SK-N-SH treated with all-trans-retinoic acid at 6 μM for 48 hours (cell line): ENCODE results near the gene EYA4.
A peak's percentile ranks its signal among the peaks of the same experiment; 100 is the strongest.

Experiments
- ATAC-seq: fragments of 200-7000 bp; cut with Tn5 transposase; 3 replicates; pipeline ENCODE4 v1.9.1; 2020; ENCODE audit warnings: mild to moderate bottlenecking, moderate library complexity
- ARNTL ChIP-seq: fragments of 450-650 bp; formaldehyde crosslinking; IDR thresholded peaks from 2 replicates; pipeline ENCODE4 v1.5.0; 2020; ENCODE audit warnings: low read depth, mild to moderate bottlenecking, moderate library complexity, borderline replicate concordance
- BACH2 ChIP-seq: fragments of 250-450 bp; sonication (Bioruptor Pico); IDR thresholded peaks from 2 replicates; pipeline ENCODE4 v1.9.0; 2021; ENCODE audit warnings: mild to moderate bottlenecking, borderline replicate concordance
- CSDC2 ChIP-seq: fragments of 250-450 bp; sonication (Bioruptor Pico); IDR thresholded peaks from 2 replicates; pipeline ENCODE4 v1.5.0; 2020; ENCODE audit warnings: mild to moderate bottlenecking, moderate library complexity
- ESRRG ChIP-seq: fragments of 250-450 bp; sonication (Bioruptor Pico); IDR thresholded peaks from 2 replicates; pipeline ENCODE4 v1.6.1; 2021; ENCODE audit warnings: mild to moderate bottlenecking
- GLIS3 ChIP-seq: fragments of 250-450 bp; sonication (Bioruptor Pico); IDR thresholded peaks from 2 replicates; pipeline ENCODE4 v1.5.0; 2020; ENCODE audit warnings: mild to moderate bottlenecking, moderate library complexity
- ISL1 ChIP-seq: fragments of 250-450 bp; sonication (Bioruptor Pico); IDR thresholded peaks from 2 replicates; pipeline ENCODE4 v2.1.2; 2022; ENCODE audit warnings: mild to moderate bottlenecking, moderate library complexity
- OSR1 ChIP-seq: fragments of 250-450 bp; sonication (Bioruptor Pico); IDR thresholded peaks from 2 replicates; pipeline ENCODE4 v1.8.0; 2022; ENCODE audit warnings: moderate library complexity, mild to moderate bottlenecking, inconsistent platforms
- PPARA ChIP-seq: fragments of 250-450 bp; sonication (Bioruptor Pico); IDR thresholded peaks from 2 replicates; pipeline ENCODE4 v1.5.0; 2020; ENCODE audit warnings: mild to moderate bottlenecking, borderline replicate concordance
- RARB ChIP-seq: fragments of 250-450 bp; sonication (Bioruptor Pico); IDR thresholded peaks from 2 replicates; pipeline ENCODE4 v1.8.0; 2021; ENCODE audit warnings: mild to moderate bottlenecking, moderate library complexity
- SNAI2 ChIP-seq: fragments of 250-450 bp; sonication (Bioruptor Pico); IDR thresholded peaks from 2 replicates; pipeline ENCODE4 v1.5.0; 2020; ENCODE audit warnings: mild to moderate bottlenecking, moderate library complexity
- TCF4 ChIP-seq: fragments of 250-450 bp; sonication (Bioruptor Pico); IDR thresholded peaks from 2 replicates; pipeline ENCODE4 v1.8.0; 2021; ENCODE audit warnings: mild to moderate bottlenecking, moderate library complexity, borderline replicate concordance
- TOX ChIP-seq: fragments of 250-450 bp; sonication (Bioruptor Pico); IDR thresholded peaks from 2 replicates; pipeline ENCODE4 v1.8.0; 2021; ENCODE audit warnings: mild to moderate bottlenecking, moderate library complexity, borderline replicate concordance
- ZC3H10 ChIP-seq: fragments of 250-450 bp; sonication (Bioruptor Pico); IDR thresholded peaks from 2 replicates; pipeline ENCODE4 v1.5.1; 2021; ENCODE audit warnings: mild to moderate bottlenecking, moderate library complexity
- ZFP3 ChIP-seq: fragments of 250-450 bp; sonication (Bioruptor Pico); IDR thresholded peaks from 2 replicates; pipeline ENCODE4 v1.5.0; 2020; ENCODE audit warnings: mild to moderate bottlenecking, moderate library complexity
- ZNF70 ChIP-seq: fragments of 450-650 bp; formaldehyde crosslinking; IDR thresholded peaks from 2 replicates; pipeline ENCODE4 v1.5.0; 2020; ENCODE audit warnings: mild to moderate bottlenecking, moderate library complexity
- ZNF8 ChIP-seq: fragments of 450-650 bp; formaldehyde crosslinking; IDR thresholded peaks from 2 replicates; pipeline ENCODE4 v1.5.0; 2020; ENCODE audit warnings: mild to moderate bottlenecking, moderate library complexity
- TF ChIP-seq, protein P1 (sequence below): fragments of 250-450 bp; sonication (Bioruptor Pico); IDR thresholded peaks from 2 replicates; pipeline ENCODE4 v1.8.0; 2020; ENCODE audit warnings: mild to moderate bottlenecking, moderate library complexity, borderline replicate concordance
- TF ChIP-seq, protein P2 (sequence below): fragments of 250-450 bp; sonication (Bioruptor Pico); IDR thresholded peaks from 2 replicates; pipeline ENCODE4 v1.5.1; 2020; ENCODE audit warnings: low read depth, mild to moderate bottlenecking, moderate library complexity
- TF ChIP-seq, protein P3 (sequence below): fragments of 250-450 bp; sonication (Bioruptor Pico); IDR thresholded peaks from 2 replicates; pipeline ENCODE4 v1.5.0; 2020; ENCODE audit warnings: mild to moderate bottlenecking, moderate library complexity
- TF ChIP-seq, protein P4 (sequence below): fragments of 250-450 bp; sonication (Bioruptor Pico); IDR thresholded peaks from 2 replicates; pipeline ENCODE4 v1.8.0; 2021; ENCODE audit warnings: low read depth, mild to moderate bottlenecking, moderate library complexity, borderline replicate concordance
- TF ChIP-seq, protein P5 (sequence below): fragments of 250-450 bp; sonication (Bioruptor Pico); IDR thresholded peaks from 2 replicates; pipeline ENCODE4 v1.5.1; 2021; ENCODE audit warnings: mild to moderate bottlenecking, moderate library complexity

The EYA4 gene

DNA sequence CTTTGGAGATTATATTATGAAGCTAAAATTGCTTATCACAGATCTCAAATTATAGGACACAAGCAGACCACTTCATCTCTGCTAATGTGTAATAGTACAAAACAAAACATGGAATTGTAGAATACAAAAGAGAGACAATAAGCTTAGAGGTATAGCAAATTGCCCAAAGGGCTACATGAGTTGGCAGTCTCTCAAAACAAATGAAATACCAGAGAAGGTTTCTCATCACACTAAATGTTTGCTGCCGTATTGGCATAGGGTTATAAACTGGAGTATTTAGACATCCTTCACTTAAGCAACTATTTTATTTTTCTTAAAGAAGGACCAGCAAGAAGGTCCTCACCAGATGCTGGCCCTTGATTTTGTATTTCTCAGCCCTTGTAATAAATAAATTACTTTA is 5.9 kb upstream of the EYA4 start:
- no peak for ATAC-seq
- no peak for TF ChIP-seq RARB (CRISPR knock-in tag)
- TF ChIP-seq, protein P1, sequence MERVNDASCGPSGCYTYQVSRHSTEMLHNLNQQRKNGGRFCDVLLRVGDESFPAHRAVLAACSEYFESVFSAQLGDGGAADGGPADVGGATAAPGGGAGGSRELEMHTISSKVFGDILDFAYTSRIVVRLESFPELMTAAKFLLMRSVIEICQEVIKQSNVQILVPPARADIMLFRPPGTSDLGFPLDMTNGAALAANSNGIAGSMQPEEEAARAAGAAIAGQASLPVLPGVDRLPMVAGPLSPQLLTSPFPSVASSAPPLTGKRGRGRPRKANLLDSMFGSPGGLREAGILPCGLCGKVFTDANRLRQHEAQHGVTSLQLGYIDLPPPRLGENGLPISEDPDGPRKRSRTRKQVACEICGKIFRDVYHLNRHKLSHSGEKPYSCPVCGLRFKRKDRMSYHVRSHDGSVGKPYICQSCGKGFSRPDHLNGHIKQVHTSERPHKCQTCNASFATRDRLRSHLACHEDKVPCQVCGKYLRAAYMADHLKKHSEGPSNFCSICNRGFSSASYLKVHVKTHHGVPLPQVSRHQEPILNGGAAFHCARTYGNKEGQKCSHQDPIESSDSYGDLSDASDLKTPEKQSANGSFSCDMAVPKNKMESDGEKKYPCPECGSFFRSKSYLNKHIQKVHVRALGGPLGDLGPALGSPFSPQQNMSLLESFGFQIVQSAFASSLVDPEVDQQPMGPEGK (CRISPR knock-in tag): no peak
- TF ChIP-seq, protein P2, sequence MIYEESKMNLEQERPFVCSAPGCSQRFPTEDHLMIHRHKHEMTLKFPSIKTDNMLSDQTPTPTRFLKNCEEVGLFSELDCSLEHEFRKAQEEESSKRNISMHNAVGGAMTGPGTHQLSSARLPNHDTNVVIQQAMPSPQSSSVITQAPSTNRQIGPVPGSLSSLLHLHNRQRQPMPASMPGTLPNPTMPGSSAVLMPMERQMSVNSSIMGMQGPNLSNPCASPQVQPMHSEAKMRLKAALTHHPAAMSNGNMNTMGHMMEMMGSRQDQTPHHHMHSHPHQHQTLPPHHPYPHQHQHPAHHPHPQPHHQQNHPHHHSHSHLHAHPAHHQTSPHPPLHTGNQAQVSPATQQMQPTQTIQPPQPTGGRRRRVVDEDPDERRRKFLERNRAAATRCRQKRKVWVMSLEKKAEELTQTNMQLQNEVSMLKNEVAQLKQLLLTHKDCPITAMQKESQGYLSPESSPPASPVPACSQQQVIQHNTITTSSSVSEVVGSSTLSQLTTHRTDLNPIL: no peak
- TF ChIP-seq, protein P3, sequence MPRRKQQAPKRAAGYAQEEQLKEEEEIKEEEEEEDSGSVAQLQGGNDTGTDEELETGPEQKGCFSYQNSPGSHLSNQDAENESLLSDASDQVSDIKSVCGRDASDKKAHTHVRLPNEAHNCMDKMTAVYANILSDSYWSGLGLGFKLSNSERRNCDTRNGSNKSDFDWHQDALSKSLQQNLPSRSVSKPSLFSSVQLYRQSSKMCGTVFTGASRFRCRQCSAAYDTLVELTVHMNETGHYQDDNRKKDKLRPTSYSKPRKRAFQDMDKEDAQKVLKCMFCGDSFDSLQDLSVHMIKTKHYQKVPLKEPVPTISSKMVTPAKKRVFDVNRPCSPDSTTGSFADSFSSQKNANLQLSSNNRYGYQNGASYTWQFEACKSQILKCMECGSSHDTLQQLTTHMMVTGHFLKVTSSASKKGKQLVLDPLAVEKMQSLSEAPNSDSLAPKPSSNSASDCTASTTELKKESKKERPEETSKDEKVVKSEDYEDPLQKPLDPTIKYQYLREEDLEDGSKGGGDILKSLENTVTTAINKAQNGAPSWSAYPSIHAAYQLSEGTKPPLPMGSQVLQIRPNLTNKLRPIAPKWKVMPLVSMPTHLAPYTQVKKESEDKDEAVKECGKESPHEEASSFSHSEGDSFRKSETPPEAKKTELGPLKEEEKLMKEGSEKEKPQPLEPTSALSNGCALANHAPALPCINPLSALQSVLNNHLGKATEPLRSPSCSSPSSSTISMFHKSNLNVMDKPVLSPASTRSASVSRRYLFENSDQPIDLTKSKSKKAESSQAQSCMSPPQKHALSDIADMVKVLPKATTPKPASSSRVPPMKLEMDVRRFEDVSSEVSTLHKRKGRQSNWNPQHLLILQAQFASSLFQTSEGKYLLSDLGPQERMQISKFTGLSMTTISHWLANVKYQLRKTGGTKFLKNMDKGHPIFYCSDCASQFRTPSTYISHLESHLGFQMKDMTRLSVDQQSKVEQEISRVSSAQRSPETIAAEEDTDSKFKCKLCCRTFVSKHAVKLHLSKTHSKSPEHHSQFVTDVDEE (CRISPR knock-in tag): no peak
- no peak for TF ChIP-seq CSDC2 (CRISPR knock-in tag)
- TF ChIP-seq BACH2 (CRISPR knock-in tag): no peak
- TF ChIP-seq, protein P4, sequence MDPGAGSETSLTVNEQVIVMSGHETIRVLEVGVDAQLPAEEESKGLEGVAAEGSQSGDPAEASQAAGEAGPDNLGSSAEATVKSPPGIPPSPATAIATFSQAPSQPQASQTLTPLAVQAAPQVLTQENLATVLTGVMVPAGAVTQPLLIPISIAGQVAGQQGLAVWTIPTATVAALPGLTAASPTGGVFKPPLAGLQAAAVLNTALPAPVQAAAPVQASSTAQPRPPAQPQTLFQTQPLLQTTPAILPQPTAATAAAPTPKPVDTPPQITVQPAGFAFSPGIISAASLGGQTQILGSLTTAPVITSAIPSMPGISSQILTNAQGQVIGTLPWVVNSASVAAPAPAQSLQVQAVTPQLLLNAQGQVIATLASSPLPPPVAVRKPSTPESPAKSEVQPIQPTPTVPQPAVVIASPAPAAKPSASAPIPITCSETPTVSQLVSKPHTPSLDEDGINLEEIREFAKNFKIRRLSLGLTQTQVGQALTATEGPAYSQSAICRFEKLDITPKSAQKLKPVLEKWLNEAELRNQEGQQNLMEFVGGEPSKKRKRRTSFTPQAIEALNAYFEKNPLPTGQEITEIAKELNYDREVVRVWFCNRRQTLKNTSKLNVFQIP (CRISPR knock-in tag): no peak
- TF ChIP-seq TCF4 (CRISPR knock-in tag): no peak
- TF ChIP-seq OSR1 (CRISPR knock-in tag): no peak
- TF ChIP-seq PPARA (CRISPR knock-in tag): no peak
- no peak for TF ChIP-seq ZC3H10 (CRISPR knock-in tag)
- no peak for TF ChIP-seq SNAI2
- TF ChIP-seq ARNTL (CRISPR knock-in tag): no peak
- no peak for TF ChIP-seq ZNF8 (CRISPR knock-in tag)
- no peak for TF ChIP-seq GLIS3 (CRISPR knock-in tag)
- no peak for TF ChIP-seq TOX (CRISPR knock-in tag)
- no peak for TF ChIP-seq ZNF70 (CRISPR knock-in tag)

DNA sequence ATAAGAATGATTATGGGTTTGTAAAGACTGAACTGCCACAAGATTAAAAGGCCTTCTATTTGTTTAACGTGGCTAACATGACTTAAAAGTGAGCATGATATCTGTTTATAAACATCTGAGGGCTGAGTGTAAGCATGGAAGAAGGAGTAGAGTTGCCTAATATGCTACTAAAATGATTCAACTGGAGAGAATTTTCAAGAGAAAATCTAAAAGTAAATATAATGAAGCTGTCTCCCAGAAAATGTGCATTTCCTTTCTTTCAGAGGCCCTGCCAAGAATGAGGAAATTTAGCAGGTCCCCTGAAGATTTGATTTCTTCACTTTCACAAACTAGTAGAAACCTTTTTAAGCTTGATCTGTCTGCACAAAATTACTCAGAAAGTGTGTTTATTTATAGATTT is 4.2 kb upstream of the EYA4 start:
- TF ChIP-seq BACH2 (CRISPR knock-in tag): no peak

DNA sequence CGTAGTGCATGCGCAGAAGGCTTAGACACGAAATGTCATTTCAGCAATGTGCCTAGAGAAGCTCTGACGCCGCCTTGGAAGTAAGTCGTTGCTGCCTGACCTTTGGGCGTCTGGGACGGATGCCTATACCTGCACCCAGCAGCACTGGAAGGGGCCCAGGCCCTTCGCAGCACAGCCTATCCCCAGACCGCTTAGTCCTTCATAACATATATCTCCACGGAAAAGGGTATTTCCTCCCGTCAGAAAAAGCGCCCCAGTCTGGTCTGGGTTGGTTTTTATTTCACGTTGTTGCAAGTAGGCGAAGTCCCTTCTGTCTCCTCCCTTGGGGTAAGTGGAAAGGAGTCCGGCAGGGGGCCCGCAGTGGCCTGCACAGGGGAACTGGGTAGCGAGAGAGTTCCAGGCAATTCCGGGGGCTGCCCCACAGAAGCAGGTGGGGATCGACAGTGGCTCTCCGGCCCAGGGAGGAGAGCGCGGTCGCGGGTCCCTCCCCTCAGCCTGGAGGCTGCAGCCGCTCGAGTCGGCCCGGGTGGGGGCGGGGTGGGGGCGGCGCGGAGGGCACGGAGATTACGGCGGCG is 559 bp upstream of the EYA4 start:
- TF ChIP-seq, protein P2: no peak
- TF ChIP-seq ESRRG (CRISPR knock-in tag) (no peak), ZNF8 (CRISPR knock-in tag) (no peak), ZFP3 (CRISPR knock-in tag) (no peak), ZC3H10 (CRISPR knock-in tag) (no peak), ISL1 (CRISPR knock-in tag) (no peak), ARNTL (CRISPR knock-in tag) (no peak), TOX (CRISPR knock-in tag) (no peak), RARB (CRISPR knock-in tag) (no peak), GLIS3 (CRISPR knock-in tag) (no peak), CSDC2 (CRISPR knock-in tag) (no peak), PPARA (CRISPR knock-in tag) (no peak)
- TF ChIP-seq, protein P5, sequence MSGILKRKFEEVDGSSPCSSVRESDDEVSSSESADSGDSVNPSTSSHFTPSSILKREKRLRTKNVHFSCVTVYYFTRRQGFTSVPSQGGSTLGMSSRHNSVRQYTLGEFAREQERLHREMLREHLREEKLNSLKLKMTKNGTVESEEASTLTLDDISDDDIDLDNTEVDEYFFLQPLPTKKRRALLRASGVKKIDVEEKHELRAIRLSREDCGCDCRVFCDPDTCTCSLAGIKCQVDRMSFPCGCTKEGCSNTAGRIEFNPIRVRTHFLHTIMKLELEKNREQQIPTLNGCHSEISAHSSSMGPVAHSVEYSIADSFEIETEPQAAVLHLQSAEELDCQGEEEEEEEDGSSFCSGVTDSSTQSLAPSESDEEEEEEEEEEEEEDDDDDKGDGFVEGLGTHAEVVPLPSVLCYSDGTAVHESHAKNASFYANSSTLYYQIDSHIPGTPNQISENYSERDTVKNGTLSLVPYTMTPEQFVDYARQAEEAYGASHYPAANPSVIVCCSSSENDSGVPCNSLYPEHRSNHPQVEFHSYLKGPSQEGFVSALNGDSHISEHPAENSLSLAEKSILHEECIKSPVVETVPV: no peak
- TF ChIP-seq, protein P3 (CRISPR knock-in tag): no peak
- TF ChIP-seq, protein P1 (CRISPR knock-in tag): no peak
- ATAC-seq: peak; percentile 49

More for the DNA sequence above, 4.2 kb upstream of the EYA4 start:
- ATAC-seq: no peak
